Neural progenitor cell (in vitro differentiated cells): Measurements from ENCODE around the gene TMEM43.

Experiments
- CTCF ChIP-seq: fragments of 200-600 bp; sonication (generic); IDR thresholded peaks from 2 replicates; pipeline ENCODE4 v1.5.1; 2017; ENCODE audit warnings: antibody characterized with exemption, mild to moderate bottlenecking
- EZH2 ChIP-seq: fragments of 200-600 bp; sonication (generic); IDR thresholded peaks from 2 replicates; pipeline ENCODE4 v1.6.1; 2017; ENCODE audit warnings: antibody characterized with exemption, mild to moderate bottlenecking, moderate library complexity
- EZH2phosphoT487 ChIP-seq: fragments of 200-600 bp; sonication (generic); IDR thresholded peaks from 2 replicates; pipeline ENCODE4 v1.6.1; 2017; ENCODE audit warnings: antibody characterized with exemption

GRCh38 chr3:14156843-14157561, 32.1 kb downstream of the TMEM43 start:
- no peak for TF ChIP-seq EZH2
- no peak for TF ChIP-seq CTCF
- TF ChIP-seq EZH2phosphoT487: no peak
